Keratinocyte (primary cell): ENCODE measurements around the gene ZDHHC15. TPM values are rescaled to one million over a fixed set of nuclear protein-coding genes. Genes with fewer than 3 reads are reported as not detected.
"Not testable (repeated sequence)": the region's sequence is repeated elsewhere in the genome, so short reads cannot be mapped to it uniquely, and the experiment has no call there.

Experiments
- DNase-seq: peaks from one replicate; pipeline ENCODE4 v3.0.0-alpha.2; 2011; ENCODE audit warnings: low read depth, missing footprints, low spot score
- FAIRE-seq: peaks from 2 replicates; lab custom pipeline; 2011; peaks lifted over from hg19 to GRCh38; lab: Jason Lieb, UNC
- H2AFZ ChIP-seq: 2 replicates; pipeline ENCODE4 v1.6.0; 2012; ENCODE audit warnings: low read length, control low read depth, inconsistent platforms; ENCODE audit not compliant: control insufficient read depth
- H3K27ac ChIP-seq: 2 replicates; pipeline ENCODE4 v1.5.1; 2011; ENCODE audit warnings: low read length; ENCODE audit not compliant: control insufficient read depth, insufficient read depth
- H3K27me3 ChIP-seq: 3 replicates; pipeline ENCODE4 v1.6.0; 2011; ENCODE audit warnings: low read length; ENCODE audit not compliant: control insufficient read depth, insufficient read depth; ENCODE audit errors: extremely low read depth
- H3K36me3 ChIP-seq, 2 experiments: 2 replicates in 1 of 2; 3 replicates in 1 of 2; pipeline ENCODE4 v1.5.1; 2011; ENCODE audit warnings: low read length in 2 of 2, mild to moderate bottlenecking in 1 of 2; ENCODE audit not compliant: control insufficient read depth in 2 of 2, insufficient read depth in 2 of 2; ENCODE audit errors: extremely low read depth in 1 of 2
- H3K4me1 ChIP-seq: 3 replicates; pipeline ENCODE4 v1.5.1; 2011; ENCODE audit warnings: low read length; ENCODE audit not compliant: control insufficient read depth, insufficient read depth; ENCODE audit errors: extremely low read depth
- H3K4me2 ChIP-seq: 3 replicates; pipeline ENCODE4 v1.6.0; 2011; ENCODE audit warnings: low read depth, low read length; ENCODE audit not compliant: control insufficient read depth, insufficient read depth; ENCODE audit errors: extremely low read depth
- H3K4me3 ChIP-seq, 3 experiments: fragments of 200-600 bp in 1 of 3; sonication (generic) in 1 of 3; 2 replicates in 2 of 3; 3 replicates in 1 of 3; pipeline ENCODE4 v1.5.1; 2011 to 2016; ENCODE audit warnings: low read length in 3 of 3, mild to moderate bottlenecking in 3 of 3, control low read depth in 2 of 3, inconsistent platforms in 1 of 3, low read depth in 1 of 3, mixed read lengths in 1 of 3, mixed run types in 1 of 3, moderate library complexity in 1 of 3; ENCODE audit not compliant: control insufficient read depth in 2 of 3, insufficient read depth in 2 of 3; ENCODE audit errors: extremely low read depth in 1 of 3
- H3K79me2 ChIP-seq: 2 replicates; pipeline ENCODE4 v1.6.0; 2012; ENCODE audit warnings: low read length; ENCODE audit not compliant: control insufficient read depth, insufficient read depth
- H3K9ac ChIP-seq: 3 replicates; pipeline ENCODE4 v1.6.0; 2011; ENCODE audit warnings: low read length; ENCODE audit not compliant: control insufficient read depth, insufficient read depth; ENCODE audit errors: extremely low read depth
- H3K9me1 ChIP-seq: 3 replicates; pipeline ENCODE4 v1.6.0; 2011; ENCODE audit warnings: low read length; ENCODE audit not compliant: control insufficient read depth, insufficient read depth; ENCODE audit errors: extremely low read depth
- H3K9me3 ChIP-seq: 2 replicates; pipeline ENCODE4 v1.5.1; 2012; ENCODE audit warnings: low read depth, low read length; ENCODE audit not compliant: control insufficient read depth
- H4K20me1 ChIP-seq: 3 replicates; pipeline ENCODE4 v1.6.0; 2011; ENCODE audit warnings: low read length; ENCODE audit not compliant: control insufficient read depth, insufficient read depth; ENCODE audit errors: extremely low read depth
- EZH2 ChIP-seq: IDR thresholded peaks from one replicate; pipeline ENCODE4 v1.6.1; 2012; ENCODE audit warnings: inconsistent platforms, mild to moderate bottlenecking, low read length, moderate library complexity
- dilution Hi-C: fragments of 300-500 bp; cut with MboI; formaldehyde crosslinking; loops from one replicate; pipeline ENCODE4 v1.7.0; 2020; ENCODE audit warnings: low sequenced_read_pairs; ENCODE audit not compliant: extremely low pct_ligation_motif_present
- polyA minus RNA-seq, 3 experiments: library from RNA; depleted of rRNA, polyadenylated mRNA; stranded (reverse); fragments of >200 nt; gene quantifications; 1 replicate in 1 of 3; 2 replicates in 1 of 3; 3 replicates in 1 of 3; pipeline ENCODE4 v1.2.3, GENCODE V29; 2011
- polyA plus RNA-seq, 5 experiments: library from polyadenylated mRNA; depleted of rRNA in 3 of 5; stranded (reverse) in 3 of 5; stranded (forward) in 1 of 5; unstranded in 1 of 5; fragments of >200 nt; gene quantifications; 1 replicate in 1 of 5; 2 replicates in 3 of 5; 3 replicates in 1 of 5; pipeline versions ENCODE4 v1.2.1 to v1.2.3, GENCODE V29; 2011 to 2012; ENCODE audit warnings: missing spikeins in 2 of 5, low read depth in 1 of 5, low replicate concordance in 1 of 5
- TF ChIP-seq, protein P1 (sequence below), 3 experiments: IDR thresholded peaks in 1 of 3; conservative IDR thresholded peaks in 1 of 3; optimal IDR thresholded peaks in 1 of 3; 2 replicates in 2 of 3; 3 replicates in 1 of 3; pipeline versions ENCODE3 to v1.5.1; 2011; ENCODE audit warnings: low read length in 3 of 3, mild to moderate bottlenecking in 3 of 3, moderate library complexity in 2 of 3, control low read depth in 1 of 3, inconsistent platforms in 1 of 3; ENCODE audit not compliant: insufficient read depth in 2 of 3; ENCODE audit errors: extremely low read depth in 1 of 3

Gene ZDHHC15, protein sequence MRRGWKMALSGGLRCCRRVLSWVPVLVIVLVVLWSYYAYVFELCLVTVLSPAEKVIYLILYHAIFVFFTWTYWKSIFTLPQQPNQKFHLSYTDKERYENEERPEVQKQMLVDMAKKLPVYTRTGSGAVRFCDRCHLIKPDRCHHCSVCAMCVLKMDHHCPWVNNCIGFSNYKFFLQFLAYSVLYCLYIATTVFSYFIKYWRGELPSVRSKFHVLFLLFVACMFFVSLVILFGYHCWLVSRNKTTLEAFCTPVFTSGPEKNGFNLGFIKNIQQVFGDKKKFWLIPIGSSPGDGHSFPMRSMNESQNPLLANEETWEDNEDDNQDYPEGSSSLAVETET
- not detected in 3 replicates for polyA plus RNA-seq
- polyA plus RNA-seq (2011; ENCODE audit: low read depth): not detected
- polyA plus RNA-seq (2011; cell fraction: cytosol; rRNA removed): not detected in 2 replicates
- not detected in 2 replicates for polyA plus RNA-seq (2011; cell fraction: nucleus; rRNA removed)
- not detected in 2 replicates for polyA plus RNA-seq (2012; ENCODE audit: low replicate concordance)
- not detected in 3 replicates for polyA minus RNA-seq
- polyA minus RNA-seq (2011; cell fraction: cytosol; rRNA and poly(A)+ RNA removed): not detected
- polyA minus RNA-seq (2011; cell fraction: nucleus; rRNA and poly(A)+ RNA removed): not detected in 2 replicates

DNA sequence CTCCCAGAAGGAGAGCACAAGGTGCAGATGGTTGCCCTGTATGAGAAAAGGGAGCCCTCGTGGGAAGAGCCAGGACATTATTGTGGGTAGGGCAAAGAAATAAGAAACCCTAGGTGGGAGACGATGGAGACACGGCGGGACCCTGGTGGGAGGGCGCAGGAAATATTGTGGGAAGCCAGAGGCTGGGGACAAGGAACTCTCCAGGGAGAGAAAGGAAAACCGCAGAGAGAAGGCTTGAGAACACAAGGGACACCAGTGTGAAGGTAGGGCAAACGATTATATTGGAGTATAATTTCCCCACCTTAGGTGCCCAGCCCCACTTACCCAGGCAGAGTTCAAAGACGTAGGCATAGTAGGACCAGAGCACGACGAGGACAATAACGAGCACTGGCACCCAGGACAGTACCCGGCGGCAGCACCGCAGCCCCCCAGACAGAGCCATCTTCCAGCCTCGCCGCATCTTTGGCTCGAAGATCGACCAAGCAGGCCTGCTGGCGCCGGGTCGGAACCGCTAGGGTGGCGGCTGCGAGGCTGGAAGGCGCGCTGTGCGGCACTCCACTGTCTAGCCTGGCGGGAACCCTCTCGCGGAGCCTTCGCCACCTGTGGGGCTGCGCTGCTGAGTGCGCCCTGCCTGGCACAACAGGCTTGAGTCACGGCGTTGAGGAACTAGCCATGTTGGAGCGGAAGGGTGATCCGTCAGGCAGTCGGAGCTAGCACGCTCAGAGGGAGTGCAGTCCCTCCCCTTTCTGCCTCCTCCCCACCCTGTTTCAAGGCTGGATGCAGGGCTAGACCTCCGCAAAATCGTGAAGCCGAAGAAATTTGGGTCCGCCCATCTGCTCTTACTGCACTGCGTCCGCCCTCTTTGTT, at the start of gene ZDHHC15:
Gene ZDHHC15 (minus strand): TSS at position 473 of the 867 bp plus-strand sequence. CDS start 13 bp downstream, at position 460.
- DNase-seq: no peak
- TF ChIP-seq, protein P1, sequence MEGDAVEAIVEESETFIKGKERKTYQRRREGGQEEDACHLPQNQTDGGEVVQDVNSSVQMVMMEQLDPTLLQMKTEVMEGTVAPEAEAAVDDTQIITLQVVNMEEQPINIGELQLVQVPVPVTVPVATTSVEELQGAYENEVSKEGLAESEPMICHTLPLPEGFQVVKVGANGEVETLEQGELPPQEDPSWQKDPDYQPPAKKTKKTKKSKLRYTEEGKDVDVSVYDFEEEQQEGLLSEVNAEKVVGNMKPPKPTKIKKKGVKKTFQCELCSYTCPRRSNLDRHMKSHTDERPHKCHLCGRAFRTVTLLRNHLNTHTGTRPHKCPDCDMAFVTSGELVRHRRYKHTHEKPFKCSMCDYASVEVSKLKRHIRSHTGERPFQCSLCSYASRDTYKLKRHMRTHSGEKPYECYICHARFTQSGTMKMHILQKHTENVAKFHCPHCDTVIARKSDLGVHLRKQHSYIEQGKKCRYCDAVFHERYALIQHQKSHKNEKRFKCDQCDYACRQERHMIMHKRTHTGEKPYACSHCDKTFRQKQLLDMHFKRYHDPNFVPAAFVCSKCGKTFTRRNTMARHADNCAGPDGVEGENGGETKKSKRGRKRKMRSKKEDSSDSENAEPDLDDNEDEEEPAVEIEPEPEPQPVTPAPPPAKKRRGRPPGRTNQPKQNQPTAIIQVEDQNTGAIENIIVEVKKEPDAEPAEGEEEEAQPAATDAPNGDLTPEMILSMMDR (optimal IDR thresholded peaks at IDR 0.05 in 1 of 3, IDR thresholded peaks at IDR 0.05 in 1 of 3, conservative IDR thresholded peaks at IDR 0.05 in 1 of 3; ENCODE audit: extremely low read depth in 1 of 3, insufficient read depth in 2 of 3, low read length in 3 of 3): no peak
- TF ChIP-seq EZH2: no peak
- H3K36me3 ChIP-seq: no peaks in the 10 kb centered on the region

DNA sequence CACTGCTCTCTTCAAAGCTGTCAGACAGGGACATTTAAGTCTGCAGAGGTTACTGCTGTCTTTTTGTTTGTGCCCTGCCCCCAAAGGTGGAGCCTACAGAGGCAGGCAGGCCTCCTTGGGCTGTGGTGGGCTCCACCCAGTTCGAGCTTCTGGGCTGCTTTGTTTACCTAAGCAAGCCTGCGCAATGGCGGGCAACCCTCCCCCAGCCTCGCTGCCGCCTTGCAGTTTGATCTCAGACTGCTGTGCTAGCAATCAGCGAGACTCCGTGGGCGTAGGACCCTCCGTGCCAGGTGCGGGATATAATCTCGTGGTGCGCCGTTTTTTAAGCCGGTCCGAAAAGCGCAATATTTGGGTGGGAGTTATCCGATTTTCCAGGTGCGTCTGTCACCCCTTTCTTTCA, 37.7 kb upstream of the ZDHHC15 start:
- FAIRE-seq, H3K4me1 ChIP-seq, H3K27me3 ChIP-seq, H3K4me2 ChIP-seq, H3K27ac ChIP-seq, H3K9me3 ChIP-seq, H3K9ac ChIP-seq, H4K20me1 ChIP-seq, DNase-seq, H3K9me1 ChIP-seq, dilution Hi-C loops, H3K79me2 ChIP-seq, H3K36me3 ChIP-seq, H3K4me3 ChIP-seq, H2AFZ ChIP-seq: not testable (repeated sequence)

More for the DNA sequence above, at the start of gene ZDHHC15:
- H3K79me2 ChIP-seq: no peaks in the 10 kb centered on the region
- H2AFZ ChIP-seq: peak within 1 kb of the TSS; percentile 33
- peak within 1 kb of the TSS; percentile 46 for H3K4me2 ChIP-seq
- no peak within 1 kb of the TSS for H3K9ac ChIP-seq
- no peaks in the 10 kb centered on the region for H3K9me1 ChIP-seq
- H3K27me3 ChIP-seq: no peaks in the 10 kb centered on the region
- H3K4me1 ChIP-seq: no peaks in the 10 kb centered on the region
- dilution Hi-C loops: no loop called here
- peak within 1 kb of the TSS in 1 of 3 experiments; percentile 5 for H3K4me3 ChIP-seq
- no peak for FAIRE-seq
- no peaks in the 10 kb centered on the region for H4K20me1 ChIP-seq
- H3K27ac ChIP-seq: no peak within 1 kb of the TSS
- no peaks in the 10 kb centered on the region for H3K9me3 ChIP-seq
